Effector memory CD4-positive, alpha-beta T cell (primary cell): ENCODE measurements around the gene FARSB.
A peak's percentile ranks its signal among the peaks of the same experiment; 100 is the strongest.

Experiments
- DNase-seq, 3 donors: peaks; one replicate each; pipeline ENCODE4 v3.0.0-alpha.2; 2020
- H3K27ac ChIP-seq: 2 replicates; pipeline ENCODE4 v1.7.0; 2013; ENCODE audit warnings: mild to moderate bottlenecking, low read length, moderate library complexity; ENCODE audit not compliant: insufficient read depth, poor library complexity, severe bottlenecking
- H3K27me3 ChIP-seq: replicated peaks from 2 replicates; pipeline ENCODE4 v1.7.0; 2013; ENCODE audit warnings: mild to moderate bottlenecking, low read length; ENCODE audit not compliant: insufficient read depth, control insufficient read depth, poor library complexity, severe bottlenecking
- H3K36me3 ChIP-seq: 2 replicates; pipeline ENCODE4 v1.7.0; 2013; ENCODE audit warnings: mild to moderate bottlenecking, low read length, moderate library complexity; ENCODE audit not compliant: control insufficient read depth, insufficient read depth
- H3K4me1 ChIP-seq: 2 replicates; pipeline ENCODE4 v1.7.0; 2013; ENCODE audit warnings: low read length, mild to moderate bottlenecking; ENCODE audit not compliant: control insufficient read depth, insufficient read depth, poor library complexity, severe bottlenecking
- H3K4me3 ChIP-seq: 2 replicates; pipeline ENCODE4 v1.7.0; 2013; ENCODE audit warnings: low read length, low read depth, mild to moderate bottlenecking; ENCODE audit not compliant: insufficient read depth, poor library complexity, severe bottlenecking
- H3K9me3 ChIP-seq: 2 replicates; pipeline ENCODE4 v1.7.0; 2013; ENCODE audit warnings: mild to moderate bottlenecking, low read length, moderate library complexity; ENCODE audit not compliant: control insufficient read depth

FARSB gene

GRCh38 chr2:222668494-222669154, 12.7 kb upstream of the FARSB start:
- no peaks in the 10 kb centered on the region for H3K27me3 ChIP-seq
- no peaks in the 10 kb centered on the region for H3K36me3 ChIP-seq
- peaks cover 2% of the 10 kb centered on the region for H3K4me1 ChIP-seq
- no peaks in the 10 kb centered on the region for H3K9me3 ChIP-seq
- no peak overlapping the region for H3K4me3 ChIP-seq
- no peak for DNase-seq
- H3K27ac ChIP-seq, result no peak overlapping the region

- H3K9me3 ChIP-seq, result no peaks in the 10 kb centered on the region
- no peaks in the 10 kb centered on the region for H3K36me3 ChIP-seq
- no peak overlapping the region for H3K27ac ChIP-seq
- DNase-seq, result no peak
- no peaks in the 10 kb centered on the region for H3K27me3 ChIP-seq
- no peaks in the 10 kb centered on the region for H3K4me1 ChIP-seq
- H3K4me3 ChIP-seq, result no peak overlapping the region
Observed at GRCh38 chr2:222663479-222663878, 7.6 kb upstream of the FARSB start.

GRCh38 chr2:222656526-222657446, 894 bp upstream of the FARSB start:
- Histone ChIP-seq H3K4me3 (peak overlapping the region; percentile 76), H3K4me1 (peaks cover 9% of the 10 kb centered on the region), H3K27me3 (no peaks in the 10 kb centered on the region), H3K9me3 (no peaks in the 10 kb centered on the region), H3K27ac (peak overlapping the region; percentile 98), H3K36me3 (no peaks in the 10 kb centered on the region)
- DNase-seq, result no peak

GRCh38 chr2:222653280-222653679, 2.6 kb downstream of the FARSB start:
- Histone ChIP-seq H3K9me3 (no peaks in the 10 kb centered on the region), H3K4me1 (peaks cover 9% of the 10 kb centered on the region), H3K4me3 (no peak overlapping the region), H3K27me3 (no peaks in the 10 kb centered on the region), H3K27ac (no peak overlapping the region), H3K36me3 (no peaks in the 10 kb centered on the region)
- DNase-seq, result no peak

GRCh38 chr2:222652491-222653255, 3.2 kb downstream of the FARSB start:
- Histone ChIP-seq H3K27ac (no peak overlapping the region), H3K4me3 (no peak overlapping the region), H3K27me3 (no peaks in the 10 kb centered on the region), H3K9me3 (no peaks in the 10 kb centered on the region), H3K4me1 (peaks cover 9% of the 10 kb centered on the region), H3K36me3 (no peaks in the 10 kb centered on the region)
- DNase-seq, result no peak

GRCh38 chr2:222651718-222652418, 4.0 kb downstream of the FARSB start:
- H3K4me1 ChIP-seq, result peaks cover 8% of the 10 kb centered on the region
- no peaks in the 10 kb centered on the region for H3K27me3 ChIP-seq
- H3K36me3 ChIP-seq, result peaks cover under 1% of the 10 kb centered on the region
- no peak overlapping the region for H3K27ac ChIP-seq
- DNase-seq, result no peak
- H3K4me3 ChIP-seq, result no peak overlapping the region
- H3K9me3 ChIP-seq, result no peaks in the 10 kb centered on the region

- H3K9me3 ChIP-seq, result no peaks in the 10 kb centered on the region
- no peaks in the 10 kb centered on the region for H3K27me3 ChIP-seq
- H3K27ac ChIP-seq, result no peak overlapping the region
- H3K4me1 ChIP-seq, result peaks cover 4% of the 10 kb centered on the region
- no peak for DNase-seq
- peaks cover 4% of the 10 kb centered on the region for H3K36me3 ChIP-seq
- H3K4me3 ChIP-seq, result no peak overlapping the region
Observed at GRCh38 chr2:222649801-222650200, 6.1 kb downstream of the FARSB start.

GRCh38 chr2:222646008-222646407, 9.9 kb downstream of the FARSB start:
- no peak overlapping the region for H3K4me3 ChIP-seq
- DNase-seq, result no peak
- peaks cover 19% of the 10 kb centered on the region for H3K36me3 ChIP-seq
- no peaks in the 10 kb centered on the region for H3K27me3 ChIP-seq
- H3K4me1 ChIP-seq, result no peaks in the 10 kb centered on the region
- no peaks in the 10 kb centered on the region for H3K9me3 ChIP-seq
- H3K27ac ChIP-seq, result no peak overlapping the region

GRCh38 chr2:222643134-222643533, 12.8 kb downstream of the FARSB start:
- Histone ChIP-seq H3K4me3 (no peak overlapping the region), H3K4me1 (no peaks in the 10 kb centered on the region), H3K27ac (no peak overlapping the region), H3K27me3 (no peaks in the 10 kb centered on the region), H3K9me3 (no peaks in the 10 kb centered on the region), H3K36me3 (peaks cover 46% of the 10 kb centered on the region)
- no peak for DNase-seq
